H1 (cell line): ENCODE measurements around the gene TAF8. TPM values are rescaled to one million over a fixed set of nuclear protein-coding genes. Genes with fewer than 3 reads are reported as not detected.

ENCODE experiments used
- CTCF ChIA-PET: fragments of 300-600 bp; sonication (Branson Sonifier 250); formaldehyde crosslinking; loops from one replicate; lab custom pipeline; 2021; ENCODE audit not compliant: partially characterized antibody; lab: Charles Lee
- POLR2A ChIA-PET: fragments of 300-600 bp; sonication (Branson Sonifier 250); formaldehyde crosslinking; loops from one replicate; lab custom pipeline; 2021; ENCODE audit warnings: inconsistent platforms; ENCODE audit not compliant: partially characterized antibody; lab: Charles Lee
- DNase-seq, 2 experiments: peaks; one replicate each; pipeline versions ENCODE4 v3.0.0 to v3.0.0-alpha.2; 2010 to 2022; ENCODE audit warnings: low spot score in 2 of 2, low read depth in 1 of 2, mixed read lengths in 1 of 2
- FAIRE-seq: peaks from 2 replicates; lab custom pipeline; 2011; peaks lifted over from hg19 to GRCh38; lab: Jason Lieb, UNC
- H2AFZ ChIP-seq: 2 replicates; pipeline ENCODE4 v1.8.1; 2012; ENCODE audit warnings: low read length, inconsistent platforms
- H2AK5ac ChIP-seq: 2 replicates; pipeline ENCODE4 v1.6.1; 2013; ENCODE audit warnings: low read depth, low read length
- H2BK120ac ChIP-seq: replicated peaks from 2 replicates; pipeline ENCODE3; 2013; ENCODE audit warnings: low read depth, low read length, inconsistent platforms
- H2BK12ac ChIP-seq: 2 replicates; pipeline ENCODE4 v1.6.1; 2013; ENCODE audit warnings: low read depth, low read length
- H2BK15ac ChIP-seq: 2 replicates; pipeline ENCODE4 v1.6.1; 2013; ENCODE audit warnings: low read length
- H2BK20ac ChIP-seq: 2 replicates; pipeline ENCODE4 v1.6.1; 2013; ENCODE audit warnings: low read length
- H2BK5ac ChIP-seq: 2 replicates; pipeline ENCODE4 v1.6.1; 2013; ENCODE audit warnings: low read depth, low read length
- H3K14ac ChIP-seq: 2 replicates; pipeline ENCODE4 v1.6.1; 2013; ENCODE audit warnings: inconsistent platforms; ENCODE audit not compliant: insufficient read length
- H3K18ac ChIP-seq: 2 replicates; pipeline ENCODE4 v1.6.1; 2013; ENCODE audit warnings: low read length; ENCODE audit errors: extremely low read depth
- H3K23ac ChIP-seq: 2 replicates; pipeline ENCODE4 v1.6.1; 2013; ENCODE audit warnings: inconsistent platforms; ENCODE audit not compliant: insufficient read length
- H3K23me2 ChIP-seq: 2 replicates; pipeline ENCODE4 v1.6.1; 2013; ENCODE audit warnings: low read depth, low read length
- H3K27ac ChIP-seq: 2 replicates; pipeline ENCODE4 v1.6.1; 2011; ENCODE audit warnings: low read depth, low read length, inconsistent platforms
- H3K27me3 ChIP-seq, 4 experiments: replicated peaks in 1 of 4; 1 replicate in 1 of 4; 2 replicates in 3 of 4; pipeline versions ENCODE4 v1.6.1 to v1.8.1; 2011 to 2013; ENCODE audit warnings: low read length in 3 of 4, mild to moderate bottlenecking in 3 of 4, inconsistent platforms in 2 of 4, mixed read lengths in 2 of 4, moderate library complexity in 1 of 4; ENCODE audit not compliant: control insufficient read depth in 3 of 4, insufficient read depth in 3 of 4; ENCODE audit errors: extremely low read depth in 1 of 4
- H3K36me3 ChIP-seq, 4 experiments: 2 replicates each; pipeline versions ENCODE4 v1.6.1 to v1.8.1; 2011 to 2013; ENCODE audit warnings: mild to moderate bottlenecking in 4 of 4, low read length in 3 of 4, moderate library complexity in 2 of 4, control low read depth in 1 of 4, inconsistent platforms in 1 of 4; ENCODE audit not compliant: insufficient read depth in 4 of 4, control insufficient read depth in 2 of 4
- H3K4ac ChIP-seq: replicated peaks from 2 replicates; pipeline ENCODE3; 2013; ENCODE audit warnings: low read length, low read depth, mixed read lengths, inconsistent platforms; ENCODE audit not compliant: insufficient read length
- H3K4me1 ChIP-seq, 4 experiments: replicated peaks in 1 of 4; 1 replicate in 1 of 4; 2 replicates in 3 of 4; pipeline versions ENCODE4 v1.6.1 to v1.8.1; 2011 to 2013; ENCODE audit warnings: low read length in 3 of 4, inconsistent platforms in 2 of 4, mixed read lengths in 1 of 4; ENCODE audit not compliant: insufficient read depth in 4 of 4, control insufficient read depth in 3 of 4
- H3K4me2 ChIP-seq, 2 experiments: 2 replicates each; pipeline versions ENCODE4 v1.6.1 to v1.8.1; 2011 to 2013; ENCODE audit warnings: low read depth in 2 of 2, low read length in 2 of 2, control low read depth in 1 of 2, inconsistent platforms in 1 of 2, mild to moderate bottlenecking in 1 of 2; ENCODE audit not compliant: insufficient read depth in 1 of 2
- H3K4me3 ChIP-seq, 4 experiments: fragments of 200-600, 300-600 bp in 1 of 4; sonication (generic), shearing (Covaris generic), sonication (Bioruptor Twin) in 1 of 4; 2 replicates each; pipeline versions ENCODE4 v1.5.1 to v1.8.1; 2011 to 2016; ENCODE audit warnings: low read length in 4 of 4, low read depth in 3 of 4, control low read depth in 2 of 4, inconsistent platforms in 2 of 4, mild to moderate bottlenecking in 2 of 4, mixed read lengths in 1 of 4, moderate library complexity in 1 of 4; ENCODE audit not compliant: insufficient read depth in 2 of 4; ENCODE audit errors: extremely low read depth in 1 of 4
- H3K56ac ChIP-seq: replicated peaks from 2 replicates; pipeline ENCODE3; 2013; ENCODE audit warnings: low read depth, mild to moderate bottlenecking, mixed read lengths, low read length, inconsistent platforms; ENCODE audit not compliant: insufficient read length
- H3K79me1 ChIP-seq: 2 replicates; pipeline ENCODE4 v1.6.1; 2013; ENCODE audit warnings: low read depth, low read length, control low read depth
- H3K79me2 ChIP-seq, 2 experiments: 2 replicates each; pipeline versions ENCODE4 v1.6.1 to v1.8.1; 2012 to 2013; ENCODE audit warnings: low read length in 2 of 2, mild to moderate bottlenecking in 2 of 2, inconsistent platforms in 1 of 2; ENCODE audit not compliant: insufficient read depth in 2 of 2, control insufficient read depth in 1 of 2
- H3K9ac ChIP-seq, 4 experiments: replicated peaks in 1 of 4; 1 replicate in 1 of 4; 2 replicates in 3 of 4; pipeline versions ENCODE4 v1.6.1 to v1.8.1; 2011 to 2013; ENCODE audit warnings: low read depth in 3 of 4, low read length in 3 of 4, control low read depth in 2 of 4, mild to moderate bottlenecking in 2 of 4, moderate library complexity in 2 of 4, inconsistent platforms in 1 of 4; ENCODE audit errors: extremely low read depth in 1 of 4
- H3K9me3 ChIP-seq, 2 experiments: 2 replicates each; pipeline versions ENCODE4 v1.6.1 to v1.8.1; 2012 to 2013; ENCODE audit warnings: mild to moderate bottlenecking in 2 of 2, moderate library complexity in 2 of 2, control low read depth in 1 of 2, inconsistent platforms in 1 of 2, low read depth in 1 of 2, low read length in 1 of 2, mixed read lengths in 1 of 2; ENCODE audit not compliant: insufficient read depth in 2 of 2
- H4K20me1 ChIP-seq, 2 experiments: replicated peaks in 1 of 2; 2 replicates each; pipeline versions ENCODE3 to v1.8.1; 2011 to 2013; ENCODE audit warnings: inconsistent platforms in 2 of 2, low read length in 2 of 2, mild to moderate bottlenecking in 1 of 2; ENCODE audit not compliant: insufficient read depth in 2 of 2, control insufficient read depth in 1 of 2
- H4K5ac ChIP-seq: 2 replicates; pipeline ENCODE4 v1.6.1; 2013; ENCODE audit warnings: low read length, low read depth, mixed read lengths, inconsistent platforms; ENCODE audit not compliant: insufficient read length
- H4K8ac ChIP-seq: 2 replicates; pipeline ENCODE4 v1.8.0; 2013; ENCODE audit warnings: mild to moderate bottlenecking, moderate library complexity, low read length, inconsistent platforms; ENCODE audit not compliant: insufficient read depth; ENCODE audit errors: extremely low read depth
- H4K91ac ChIP-seq: replicated peaks from 2 replicates; pipeline ENCODE3; 2013; ENCODE audit warnings: low read length, mixed read lengths, inconsistent platforms; ENCODE audit not compliant: insufficient read length
- BACH1 ChIP-seq: IDR thresholded peaks from 2 replicates; pipeline ENCODE4 v1.6.1; 2012; ENCODE audit warnings: low read length, improper control_type of control experiment
- CBX5 ChIP-seq: fragments of 300-800, 300-1000 bp; sonication (generic); IDR thresholded peaks from 2 replicates; pipeline ENCODE4 v1.7.1; 2016; ENCODE audit warnings: antibody characterized with exemption, low read length, low read depth
- CBX8 ChIP-seq: fragments of 300-800, 300-1000 bp; sonication (generic); IDR thresholded peaks from 2 replicates; pipeline ENCODE4 v1.7.1; 2016; ENCODE audit warnings: low read depth, low read length, borderline replicate concordance
- CHD2 ChIP-seq: IDR thresholded peaks from 2 replicates; pipeline ENCODE4 v1.6.1; 2012; ENCODE audit warnings: low read length, improper control_type of control experiment
- GTF2F1 ChIP-seq: IDR thresholded peaks from 2 replicates; pipeline ENCODE4 v1.6.1; 2012; ENCODE audit warnings: low read depth, low read length, improper control_type of control experiment, borderline replicate concordance
- NRF1 ChIP-seq: IDR thresholded peaks from 2 replicates; pipeline ENCODE4 v1.6.1; 2011; ENCODE audit warnings: mild to moderate bottlenecking, low read depth, low read length, improper control_type of control experiment
- PHF8 ChIP-seq: fragments of 200-600 bp; sonication (generic); conservative IDR thresholded peaks from 2 replicates; pipeline ENCODE4 v1.7.1; 2012; ENCODE audit warnings: low read depth, mild to moderate bottlenecking, inconsistent platforms, low read length, moderate library complexity
- RAD21 ChIP-seq, 2 experiments: IDR thresholded peaks in 1 of 2; conservative IDR thresholded peaks in 1 of 2; 2 replicates each; pipeline ENCODE4 v1.6.1; 2011; ENCODE audit warnings: low read depth in 2 of 2, low read length in 2 of 2, improper control_type of control experiment in 1 of 2, inconsistent platforms in 1 of 2, mild to moderate bottlenecking in 1 of 2, moderate library complexity in 1 of 2
- RXRA ChIP-seq: IDR thresholded peaks from 2 replicates; pipeline ENCODE4 v1.6.1; 2011; ENCODE audit warnings: low read depth, mild to moderate bottlenecking, low read length, moderate library complexity; ENCODE audit not compliant: insufficient read depth
- SAP30 ChIP-seq: fragments of 300-600 bp; sonication (generic); IDR thresholded peaks from 2 replicates; pipeline ENCODE4 v1.7.1; 2012; ENCODE audit warnings: low read length, moderate library complexity, mild to moderate bottlenecking, inconsistent platforms; ENCODE audit not compliant: insufficient read depth, insufficient replicate concordance
- SIX5 ChIP-seq: IDR thresholded peaks from 2 replicates; pipeline ENCODE4 v1.6.1; 2011; ENCODE audit warnings: mild to moderate bottlenecking, low read depth, low read length
- SP2 ChIP-seq: IDR thresholded peaks from 2 replicates; pipeline ENCODE4 v1.6.1; 2012; ENCODE audit warnings: mild to moderate bottlenecking, low read length, inconsistent platforms
- SUZ12 ChIP-seq: fragments of 200-600 bp; sonication (generic); IDR thresholded peaks from 2 replicates; pipeline ENCODE4 v1.6.1; 2012; ENCODE audit warnings: mild to moderate bottlenecking, inconsistent platforms, low read length, moderate library complexity, mixed read lengths
- TAF1 ChIP-seq: IDR thresholded peaks from 2 replicates; pipeline ENCODE4 v1.6.1; 2011; ENCODE audit warnings: mild to moderate bottlenecking, low read depth, low read length
- WGBS, 2 experiments: shearing (Covaris generic) in 1 of 2; methylation state at CpG; one replicate each; pipeline versions ENCODE4 v1.1.6 to v1.1.7; 2013 to 2015; ENCODE audit warnings: low lambda C conversion rate in 2 of 2, mixed read lengths in 2 of 2, inconsistent platforms in 1 of 2, low coverage in 1 of 2, missing lambda C conversion rate in 1 of 2; ENCODE audit not compliant: insufficient replicate concordance in 2 of 2, insufficient coverage in 1 of 2, insufficient read length in 1 of 2; ENCODE audit errors: extremely low coverage in 1 of 2, missing lambda C conversion rate in 1 of 2; 5-methylcytosine and 5-hydroxymethylcytosine counted together
- polyA plus RNA-seq, 7 experiments: library from polyadenylated mRNA; depleted of rRNA in 3 of 7; stranded (reverse) in 5 of 7; unstranded in 2 of 7; fragments of >200 nt in 5 of 7; fragments of 200-250 nt in 2 of 7; gene quantifications; 1 replicate in 5 of 7; 2 replicates in 1 of 7; 4 replicates in 1 of 7; pipeline versions ENCODE4 v1.2.1 to v1.2.3, GENCODE V29; 2011 to 2013; ENCODE audit warnings: missing spikeins in 2 of 7, mixed read lengths in 2 of 7
- total RNA-seq: library from RNA; stranded (reverse); fragmentation: NEBNext Ultra II Directional; extraction: Animal tissue kit (Norgen Biotek cat#: 25700); gene quantifications from 2 replicates; pipeline ENCODE4 v1.2.1, GENCODE V29; 2021

TAF8 gene
- total and polyA plus RNA-seq, 2 of the 8 experiments (the other 6 are each of a cell fraction or from before 2014, with no cell fraction given), result 32.2 to 34.0 TPM

- H2AK5ac ChIP-seq, result no peak overlapping the region
- H3K18ac ChIP-seq, result no peak overlapping the region
- H2BK12ac ChIP-seq, result no peak overlapping the region
- no peaks in the 10 kb centered on the region for H3K36me3 ChIP-seq
- DNase-seq, result no peak
- no peak overlapping the region for H4K8ac ChIP-seq
- no peaks in the 10 kb centered on the region for H3K9me3 ChIP-seq
- H3K27me3 ChIP-seq, result peaks cover 0 to 17% (median 7%) of the 10 kb centered on the region in 4 experiments; a peak in 4 of 7 replicates
- H2BK15ac ChIP-seq, result no peak overlapping the region
- no peak overlapping the region for H3K23ac ChIP-seq
- no peak overlapping the region for H3K4ac ChIP-seq
- no peak overlapping the region for H3K4me3 ChIP-seq
- H4K91ac ChIP-seq, result no peak overlapping the region
- WGBS, 2 experiments, result 85% methylated on average over 4 of the region's 7 CpGs; no CpG with 5 or more reads in 1 of the 2 experiments
- H3K27ac ChIP-seq, result no peak overlapping the region
- no peaks in the 10 kb centered on the region for H4K20me1 ChIP-seq
- H3K9ac ChIP-seq, result no peak overlapping the region
- no peak overlapping the region for H3K4me2 ChIP-seq
- no peak for FAIRE-seq
- ChIA-PET CTCF (interaction anchor here (0.6 to 21.6 kb wide), 14 partner anchors 3 to 254 kb away, joined by 3 to 313 read pairs (median 10); partner anchors contain the start of genes GUCA1B and MRPS10), POLR2A (interaction anchor here (0.6 to 2.9 kb wide), 8 partner anchors 9 to 1698 kb away, joined by 3 to 18 read pairs (median 3); no protein-coding TSS in a partner anchor)
- H3K14ac ChIP-seq, result no peak overlapping the region
- peaks cover 0 to 6% (median 0%) of the 10 kb centered on the region in 4 experiments; a peak in 1 of 7 replicates for H3K4me1 ChIP-seq
- H4K5ac ChIP-seq, result no peak overlapping the region
- no peaks in the 10 kb centered on the region; the same call in 1 of the 2 replicates for H3K79me1 ChIP-seq
- H2BK20ac ChIP-seq, result no peak overlapping the region
- no peaks in the 10 kb centered on the region for H3K79me2 ChIP-seq
- H3K56ac ChIP-seq, result no peak overlapping the region
- H2BK5ac ChIP-seq, result no peak overlapping the region
- H3K23me2 ChIP-seq, result no peaks in the 10 kb centered on the region
- H2AFZ ChIP-seq, result no peak overlapping the region
- no peak overlapping the region for H2BK120ac ChIP-seq
- no peak for TF ChIP-seq SP2
- TF ChIP-seq NRF1, result no peak
- no peak for TF ChIP-seq RAD21 (IDR thresholded peaks at IDR 0.05 in 1 of 2, conservative IDR thresholded peaks at IDR 0.05 in 1 of 2; ENCODE audit: low read depth in 2 of 2, low read length in 2 of 2)
- TF ChIP-seq SAP30, result no peak
- TF ChIP-seq GTF2F1, result no peak
- TF ChIP-seq PHF8, result no peak
- TF ChIP-seq CBX5, result no peak
- TF ChIP-seq CBX8, result no peak
- no peak for TF ChIP-seq CHD2
- no peak for TF ChIP-seq TAF1
- no peak for TF ChIP-seq SUZ12
- no peak for TF ChIP-seq BACH1
- no peak for TF ChIP-seq RXRA
- no peak for TF ChIP-seq SIX5
Observed at GRCh38 chr6:42088101-42088591, 37.8 kb downstream of the TAF8 start.
